Thoracic aorta (tissue), 2 donors: Measurements from ENCODE around the gene NDUFB8. TPM values are rescaled to one million over a fixed set of nuclear protein-coding genes. Genes with fewer than 3 reads are reported as not detected.

Experiments
- ATAC-seq: fragments of 150-250 bp; one replicate; pipeline ENCODE4 v1.8.0; 2017; ENCODE audit warnings: low read depth; ENCODE audit not compliant: insufficient number of reproducible peaks, low FRiP score
- DNase-seq: peaks from one replicate; pipeline ENCODE4 v3.0.0-alpha.2; 2020; ENCODE audit warnings: low spot score
- H3K27ac ChIP-seq, 2 donors: fragments of 200-600 bp; sonication (generic); 1 replicate in 1 of 2; 2 replicates in 1 of 2; pipeline ENCODE4 v1.5.1; 2016; ENCODE audit warnings: mild to moderate bottlenecking in 2 of 2, moderate library complexity in 2 of 2
- H3K27me3 ChIP-seq: fragments of 200-600 bp; sonication (generic); replicated peaks from 2 replicates; pipeline ENCODE4 v1.6.0; 2016; ENCODE audit warnings: mild to moderate bottlenecking; ENCODE audit not compliant: insufficient read depth
- H3K36me3 ChIP-seq: fragments of 200-600 bp; sonication (generic); one replicate; pipeline ENCODE4 v1.5.1; 2016
- H3K4me1 ChIP-seq, 2 donors: fragments of 200-600 bp; sonication (generic); 1 replicate in 1 of 2; 2 replicates in 1 of 2; pipeline versions ENCODE4 v1.5.1 to v1.6.0; 2016; ENCODE audit warnings: low read depth in 2 of 2, mild to moderate bottlenecking in 1 of 2; ENCODE audit not compliant: control insufficient read depth in 1 of 2
- H3K4me3 ChIP-seq: fragments of 200-600 bp; sonication (generic); 2 replicates; pipeline ENCODE4 v1.5.1; 2016; ENCODE audit warnings: mild to moderate bottlenecking
- H3K9me3 ChIP-seq: fragments of 200-600 bp; sonication (generic); 2 replicates; pipeline ENCODE4 v1.5.1; 2016
- total RNA-seq, 2 donors: library from RNA; depleted of rRNA; stranded (reverse); fragments of >200 nt; gene quantifications; one replicate each; pipeline versions ENCODE4 v1.1.0 to v1.2.3, GENCODE V29; 2016
- TF ChIP-seq, protein P1 (sequence below): fragments of 200-600 bp; sonication (generic); IDR thresholded peaks from one replicate; pipeline ENCODE4 v1.5.1; 2019; ENCODE audit warnings: antibody characterized with exemption

The NDUFB8 gene
- total RNA-seq, 2 donors from 2014 or later = 106 to 222 TPM

DNA sequence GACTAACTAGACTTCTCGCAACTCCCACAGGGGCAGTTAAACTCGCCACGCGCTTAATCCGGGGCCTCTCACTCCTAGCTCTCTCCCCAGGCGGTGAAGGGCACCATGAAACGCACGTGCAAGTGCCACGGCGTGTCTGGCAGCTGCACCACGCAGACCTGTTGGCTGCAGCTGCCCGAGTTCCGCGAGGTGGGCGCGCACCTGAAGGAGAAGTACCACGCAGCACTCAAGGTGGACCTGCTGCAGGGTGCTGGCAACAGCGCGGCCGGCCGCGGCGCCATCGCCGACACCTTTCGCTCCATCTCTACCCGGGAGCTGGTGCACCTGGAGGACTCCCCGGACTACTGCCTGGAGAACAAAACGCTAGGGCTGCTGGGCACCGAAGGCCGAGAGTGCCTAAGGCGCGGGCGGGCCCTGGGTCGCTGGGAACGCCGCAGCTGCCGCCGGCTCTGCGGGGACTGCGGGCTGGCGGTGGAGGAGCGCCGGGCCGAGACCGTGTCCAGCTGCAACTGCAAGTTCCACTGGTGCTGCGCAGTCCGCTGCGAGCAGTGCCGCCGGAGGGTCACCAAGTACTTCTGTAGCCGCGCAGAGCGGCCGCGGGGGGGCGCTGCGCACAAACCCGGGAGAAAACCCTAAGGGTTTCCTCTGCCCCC is 47.4 kb downstream of the NDUFB8 start:
- H3K4me1 ChIP-seq = peaks cover 0 to 14% of the 10 kb centered on the region in 2 donors
- H3K4me3 ChIP-seq = peak overlapping the region; percentile 72
- peaks cover 6% of the 10 kb centered on the region for H3K36me3 ChIP-seq
- no peak overlapping the region for H3K27ac ChIP-seq
- ATAC-seq (no peak), DNase-seq (no peak)
- TF ChIP-seq, protein P1, sequence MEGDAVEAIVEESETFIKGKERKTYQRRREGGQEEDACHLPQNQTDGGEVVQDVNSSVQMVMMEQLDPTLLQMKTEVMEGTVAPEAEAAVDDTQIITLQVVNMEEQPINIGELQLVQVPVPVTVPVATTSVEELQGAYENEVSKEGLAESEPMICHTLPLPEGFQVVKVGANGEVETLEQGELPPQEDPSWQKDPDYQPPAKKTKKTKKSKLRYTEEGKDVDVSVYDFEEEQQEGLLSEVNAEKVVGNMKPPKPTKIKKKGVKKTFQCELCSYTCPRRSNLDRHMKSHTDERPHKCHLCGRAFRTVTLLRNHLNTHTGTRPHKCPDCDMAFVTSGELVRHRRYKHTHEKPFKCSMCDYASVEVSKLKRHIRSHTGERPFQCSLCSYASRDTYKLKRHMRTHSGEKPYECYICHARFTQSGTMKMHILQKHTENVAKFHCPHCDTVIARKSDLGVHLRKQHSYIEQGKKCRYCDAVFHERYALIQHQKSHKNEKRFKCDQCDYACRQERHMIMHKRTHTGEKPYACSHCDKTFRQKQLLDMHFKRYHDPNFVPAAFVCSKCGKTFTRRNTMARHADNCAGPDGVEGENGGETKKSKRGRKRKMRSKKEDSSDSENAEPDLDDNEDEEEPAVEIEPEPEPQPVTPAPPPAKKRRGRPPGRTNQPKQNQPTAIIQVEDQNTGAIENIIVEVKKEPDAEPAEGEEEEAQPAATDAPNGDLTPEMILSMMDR = peak; percentile 73
- no peaks in the 10 kb centered on the region for H3K27me3 ChIP-seq
- no peaks in the 10 kb centered on the region for H3K9me3 ChIP-seq

DNA sequence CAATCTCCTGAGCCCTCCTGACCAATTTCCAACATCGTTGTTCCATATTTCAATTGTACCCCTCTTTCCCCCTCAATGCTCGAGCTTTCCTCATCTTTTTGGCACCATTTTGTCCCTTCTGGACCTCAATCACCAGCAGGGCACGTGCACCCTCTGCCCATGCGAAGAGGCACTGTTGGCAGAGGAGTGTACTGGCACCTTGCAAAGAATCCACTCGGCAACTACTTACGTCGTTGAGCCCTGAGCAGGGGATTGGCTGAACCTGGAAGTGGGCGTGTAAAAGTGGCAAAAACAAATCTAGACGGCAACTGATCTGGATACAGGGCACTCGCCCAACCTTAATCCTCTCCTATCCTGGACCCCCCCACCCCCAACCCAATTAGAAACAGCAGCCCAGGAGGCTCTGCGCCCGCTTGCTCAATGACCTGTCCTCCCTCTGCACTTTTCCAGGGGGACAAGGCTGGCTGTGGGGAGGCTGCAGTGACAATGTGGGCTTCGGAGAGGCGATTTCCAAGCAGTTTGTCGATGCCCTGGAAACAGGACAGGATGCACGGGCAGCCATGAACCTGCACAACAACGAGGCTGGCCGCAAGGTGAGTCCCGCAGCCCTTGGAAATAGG is 48.1 kb downstream of the NDUFB8 start:
- Histone ChIP-seq H3K4me1 (peaks cover 0 to 14% of the 10 kb centered on the region in 2 donors), H3K27me3 (no peaks in the 10 kb centered on the region), H3K4me3 (peak overlapping the region; percentile 72), H3K36me3 (no peaks in the 10 kb centered on the region), H3K27ac (no peak overlapping the region), H3K9me3 (no peaks in the 10 kb centered on the region)
- DNase-seq (peak; percentile 51), ATAC-seq (peak; percentile 97)
- TF ChIP-seq, protein P1 = no peak

DNA sequence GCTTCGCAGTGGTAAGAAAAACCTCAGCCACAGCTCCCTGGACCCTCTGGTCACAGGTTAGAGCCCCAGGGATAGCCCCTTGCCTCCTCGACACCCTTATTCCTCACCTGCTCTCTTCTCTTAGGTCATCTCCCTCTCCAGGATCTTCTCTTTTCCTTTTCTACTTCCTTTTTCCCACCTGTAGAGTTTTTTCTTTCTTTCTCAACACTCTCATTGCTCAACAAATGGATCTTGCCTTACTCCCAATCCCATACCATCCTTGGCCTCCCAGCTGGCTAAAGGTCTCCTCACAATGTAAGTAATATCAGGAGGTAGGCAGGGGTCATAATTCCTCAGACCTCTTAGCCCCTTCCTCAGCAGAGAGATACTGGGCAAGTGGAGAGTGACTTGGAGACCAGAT is 49.7 kb downstream of the NDUFB8 start:
- Histone ChIP-seq H3K27me3 (no peaks in the 10 kb centered on the region), H3K4me3 (no peak overlapping the region), H3K36me3 (no peaks in the 10 kb centered on the region), H3K4me1 (peaks cover 0 to 14% of the 10 kb centered on the region in 2 donors), H3K9me3 (no peaks in the 10 kb centered on the region), H3K27ac (no peak overlapping the region)
- ATAC-seq (no peak), DNase-seq (no peak)
- TF ChIP-seq, protein P1 = no peak

DNA sequence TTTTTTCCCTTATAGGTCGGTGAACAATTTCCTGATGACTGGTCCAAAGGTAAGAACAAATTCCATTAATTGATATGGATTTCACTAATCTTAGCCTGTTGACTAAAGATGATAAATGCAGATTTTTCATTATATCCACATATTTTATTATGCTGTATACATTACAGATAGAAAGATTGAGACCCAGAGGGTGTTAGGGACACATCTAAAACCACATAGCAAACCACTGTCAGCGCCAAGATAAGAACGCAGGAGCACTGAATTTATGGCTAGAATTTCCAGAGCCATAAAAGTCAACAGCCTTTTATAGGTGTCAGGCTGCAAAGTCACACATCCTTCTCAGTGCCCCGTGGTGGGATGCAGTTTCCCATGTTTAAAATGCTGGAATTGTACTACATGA is 50.6 kb downstream of the NDUFB8 start:
- Histone ChIP-seq H3K9me3 (no peaks in the 10 kb centered on the region), H3K27ac (no peak overlapping the region), H3K36me3 (no peaks in the 10 kb centered on the region), H3K4me1 (peaks cover 0 to 14% of the 10 kb centered on the region in 2 donors), H3K4me3 (no peak overlapping the region), H3K27me3 (no peaks in the 10 kb centered on the region)
- TF ChIP-seq, protein P1 = no peak
- DNase-seq = no peak
- no peak for ATAC-seq

DNA sequence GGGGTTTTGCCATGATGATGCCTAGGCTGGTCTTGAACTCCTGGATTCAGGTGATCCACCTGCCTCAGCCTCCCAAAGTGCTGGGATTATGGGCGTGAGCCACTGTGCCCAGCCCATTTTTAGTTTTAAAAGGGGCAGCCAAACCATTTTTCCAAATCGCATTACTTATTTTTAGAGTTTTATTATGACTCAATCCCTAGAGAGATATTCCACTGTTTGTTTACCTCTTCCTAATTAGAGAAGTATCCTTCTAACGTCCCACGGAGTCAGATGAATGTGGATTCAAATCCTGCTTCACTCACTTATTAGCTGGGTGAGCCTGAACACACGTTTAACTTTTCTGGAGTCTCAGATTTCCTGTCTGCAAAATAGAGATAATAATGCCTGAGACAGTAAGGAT is 51.7 kb downstream of the NDUFB8 start:
- no peaks in the 10 kb centered on the region for H3K9me3 ChIP-seq
- no peaks in the 10 kb centered on the region for H3K36me3 ChIP-seq
- DNase-seq (no peak), ATAC-seq (no peak)
- H3K27me3 ChIP-seq = no peaks in the 10 kb centered on the region
- peaks cover 0 to 13% of the 10 kb centered on the region in 2 donors for H3K4me1 ChIP-seq
- H3K27ac ChIP-seq = no peak overlapping the region
- TF ChIP-seq, protein P1 = no peak
- no peak overlapping the region for H3K4me3 ChIP-seq

Other genes starting within 250 kb of the NDUFB8 start
- gene BLOC1S2, start 243.2 kb downstream of the NDUFB8 start, total RNA-seq = 10 to 100 TPM; 14.1 to 35.7 TPM
- under 1 TPM in 1 of 2 donors, not detected in 1; 0.56 TPM for gene PKD2L1, start 199.6 kb downstream of the NDUFB8 start, total RNA-seq
- 10 to 100 TPM; 12.8 to 16.7 TPM for gene SCD, start 182.6 kb downstream of the NDUFB8 start, total RNA-seq
- not detected for gene WNT8B, start 66.9 kb downstream of the NDUFB8 start, total RNA-seq
- gene SEC31B, start 10.0 kb downstream of the NDUFB8 start, total RNA-seq = 10 to 100 TPM; 11.2 to 12.7 TPM
- gene HIF1AN, start 6.1 kb upstream of the NDUFB8 start, total RNA-seq = 10 to 100 TPM; 11.5 to 17.7 TPM
- not detected for gene PAX2, start 215.7 kb upstream of the NDUFB8 start, total RNA-seq